Ammon's horn (tissue), 1 donor: ENCODE results near the gene MAPK6.
A peak's percentile ranks its signal among the peaks of the same experiment; 100 is the strongest.

Experiments used
- DNase-seq: peaks from one replicate; pipeline ENCODE4 v3.0.0-alpha.2; 2016; ENCODE audit warnings: low spot score

Gene MAPK6

GRCh38 chr15:52103217-52104207 lies 84.5 kb downstream of the MAPK6 start:
- peak; percentile 65 for DNase-seq

- no peak for DNase-seq
Observed at GRCh38 chr15:52104532-52105004, 85.5 kb downstream of the MAPK6 start.

- peak; percentile 17 for DNase-seq
Observed at GRCh38 chr15:52105846-52106245, 86.8 kb downstream of the MAPK6 start.

- no peak for DNase-seq
Observed at GRCh38 chr15:52106641-52107040, 87.6 kb downstream of the MAPK6 start.

- DNase-seq, result no peak
Observed at GRCh38 chr15:52107238-52107637, 88.2 kb downstream of the MAPK6 start.

- DNase-seq, result no peak
Observed at GRCh38 chr15:52109559-52110451, 90.8 kb downstream of the MAPK6 start.

GRCh38 chr15:52111517-52112202 lies 92.6 kb downstream of the MAPK6 start:
- DNase-seq, result no peak

GRCh38 chr15:52112203-52112750 lies 93.3 kb downstream of the MAPK6 start:
- no peak for DNase-seq

- no peak for DNase-seq
Observed at GRCh38 chr15:52113235-52113634, 94.2 kb downstream of the MAPK6 start.

GRCh38 chr15:52113708-52114107 lies 94.7 kb downstream of the MAPK6 start:
- no peak for DNase-seq

- peak; percentile 86 for DNase-seq
Observed at GRCh38 chr15:52114261-52115055, 95.4 kb downstream of the MAPK6 start.

GRCh38 chr15:52115598-52116427 lies 96.8 kb downstream of the MAPK6 start:
- no peak for DNase-seq
